Mucosa of descending colon (tissue), 3 donors: ENCODE data around the gene ARHGAP42. TPM values are rescaled to one million over a fixed set of nuclear protein-coding genes. Genes with fewer than 3 reads are reported as not detected.

Experiments used
- ATAC-seq: fragments of 200-7000 bp; cut with Tn5 transposase; one replicate; pipeline ENCODE4 v1.9.1; 2020; ENCODE audit warnings: mild to moderate bottlenecking, moderate library complexity
- DNase-seq, 3 donors: peaks; one replicate each; pipeline ENCODE4 v3.0.0-alpha.2; 2020
- H3K36me3 ChIP-seq: fragments of 200-600 bp; one replicate; pipeline ENCODE4 v1.8.0; 2021; ENCODE audit warnings: low read depth, mild to moderate bottlenecking
- H3K4me1 ChIP-seq: fragments of 200-600 bp; one replicate; pipeline ENCODE4 v1.8.0; 2021; ENCODE audit warnings: low read depth, mild to moderate bottlenecking
- H3K4me3 ChIP-seq: fragments of 200-600 bp; one replicate; pipeline ENCODE4 v1.8.0; 2021; ENCODE audit warnings: mild to moderate bottlenecking
- H3K9me3 ChIP-seq: fragments of 200-600 bp; one replicate; pipeline ENCODE4 v1.8.0; 2021; ENCODE audit warnings: mild to moderate bottlenecking
- CTCF ChIP-seq: fragments of 200-600 bp; IDR thresholded peaks from one replicate; pipeline ENCODE4 v1.8.0; 2022; ENCODE audit warnings: antibody characterized with exemption, mild to moderate bottlenecking
- intact Hi-C, 2 donors: fragments of 100-400 bp; cut with DNase I in 1 of 2; cut with micrococcal nuclease in 1 of 2; formaldehyde crosslinking; loops; one replicate each; pipeline versions ENCODE4 v1.11.0 to v1.11.1; 2022; cut with DNase I, micrococcal nuclease
- total RNA-seq, 3 donors: library from RNA; stranded (reverse); fragmentation: NEBNext Ultra II Directional in 2 of 3; extraction: Animal tissue kit (Norgen Biotek cat#: 25700) in 2 of 3; gene quantifications; one replicate each; pipeline versions ENCODE4 v1.2.1 to v1.2.4, GENCODE V29; 2021 to 2023
- donor health status: DM: no; HTN: no; CAD: no; lungs with moderate emphysema.
- donor health status: DM: no; HTN: no; CAD: no.
- donor health status: DM: no; HTN: yes; CAD: no.

The ARHGAP42 gene
- total RNA-seq, 3 donors from 2014 or later: 17.6 to 38.9 (median 18.8) TPM

GRCh38 chr11:100712583-100712982 lies 25.5 kb downstream of the ARHGAP42 start:
- DNase-seq (no peak), ATAC-seq (peak; percentile 26)
- no peak for TF ChIP-seq CTCF
- Histone ChIP-seq H3K36me3 (no peaks in the 10 kb centered on the region), H3K4me3 (no peak overlapping the region), H3K9me3 (no peaks in the 10 kb centered on the region), H3K4me1 (no peaks in the 10 kb centered on the region)
- intact Hi-C loops: no loop called here

- Histone ChIP-seq H3K36me3 (no peaks in the 10 kb centered on the region), H3K4me1 (peaks cover 14% of the 10 kb centered on the region), H3K4me3 (no peak overlapping the region), H3K9me3 (no peaks in the 10 kb centered on the region)
- peak; percentile 70 for ATAC-seq
- intact Hi-C loops: no loop called here
- no peak for TF ChIP-seq CTCF
- DNase-seq: no peak
Measured at GRCh38 chr11:100715165-100715761, 28.2 kb downstream of the ARHGAP42 start.

GRCh38 chr11:100716838-100717237 lies 29.8 kb downstream of the ARHGAP42 start:
- no peak for TF ChIP-seq CTCF
- intact Hi-C loops: no loop called here
- no peak for ATAC-seq
- no peaks in the 10 kb centered on the region for H3K36me3 ChIP-seq
- no peak overlapping the region for H3K4me3 ChIP-seq
- H3K9me3 ChIP-seq: no peaks in the 10 kb centered on the region
- H3K4me1 ChIP-seq: peaks cover 14% of the 10 kb centered on the region
- DNase-seq: no peak

DNA sequence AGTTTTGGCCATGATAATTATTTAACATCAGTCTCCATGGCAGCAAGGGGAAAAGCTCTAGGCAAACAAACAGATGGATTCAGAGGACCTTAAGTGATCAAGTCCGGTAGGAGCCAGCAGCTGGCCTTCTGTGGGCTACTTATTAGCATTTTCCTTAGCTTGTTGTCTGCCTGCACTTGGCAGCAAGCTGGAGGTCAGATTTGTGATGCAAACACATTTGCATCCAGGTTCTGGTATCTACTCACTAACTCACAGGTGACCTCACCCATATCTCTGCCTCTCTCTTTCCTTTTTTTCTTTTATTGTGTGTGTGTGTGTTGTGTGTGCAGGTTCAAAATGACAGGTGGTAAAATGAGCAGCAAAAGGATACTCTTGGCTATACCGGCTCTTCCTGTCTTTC lies 32.3 kb downstream of the ARHGAP42 start:
- no peak overlapping the region for H3K4me3 ChIP-seq
- ATAC-seq (peak; percentile 78), DNase-seq (no peak)
- no peaks in the 10 kb centered on the region for H3K9me3 ChIP-seq
- no peaks in the 10 kb centered on the region for H3K36me3 ChIP-seq
- no peak for TF ChIP-seq CTCF
- intact Hi-C loops: no loop called here
- peaks cover 14% of the 10 kb centered on the region for H3K4me1 ChIP-seq

DNA sequence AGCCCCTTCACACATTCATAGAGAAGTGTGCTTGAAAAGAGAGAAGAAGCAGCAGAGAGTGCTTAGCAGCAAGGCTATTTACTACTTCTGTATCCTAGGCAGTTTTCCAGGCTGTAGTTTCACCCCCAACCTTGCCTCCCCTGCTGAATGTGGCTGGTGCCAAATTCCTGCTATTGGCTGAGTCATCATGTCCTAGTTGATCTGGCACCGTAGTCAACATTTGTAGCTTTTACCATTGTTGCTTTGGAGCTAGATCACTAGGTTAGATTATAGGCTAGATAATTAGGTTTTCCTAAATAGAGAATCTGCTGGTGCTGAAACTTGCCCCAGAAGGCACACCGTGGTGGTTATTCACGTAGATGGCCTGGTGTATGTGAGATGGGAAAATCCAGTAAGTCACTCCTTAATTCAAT lies 32.7 kb downstream of the ARHGAP42 start:
- peaks cover 14% of the 10 kb centered on the region for H3K4me1 ChIP-seq
- H3K9me3 ChIP-seq: no peaks in the 10 kb centered on the region
- ATAC-seq: peak; percentile 88
- peak in 1 of 3 donors; percentile 36 for DNase-seq
- no peak for TF ChIP-seq CTCF
- intact Hi-C loops: no loop called here
- H3K4me3 ChIP-seq: no peak overlapping the region
- H3K36me3 ChIP-seq: no peaks in the 10 kb centered on the region

DNA sequence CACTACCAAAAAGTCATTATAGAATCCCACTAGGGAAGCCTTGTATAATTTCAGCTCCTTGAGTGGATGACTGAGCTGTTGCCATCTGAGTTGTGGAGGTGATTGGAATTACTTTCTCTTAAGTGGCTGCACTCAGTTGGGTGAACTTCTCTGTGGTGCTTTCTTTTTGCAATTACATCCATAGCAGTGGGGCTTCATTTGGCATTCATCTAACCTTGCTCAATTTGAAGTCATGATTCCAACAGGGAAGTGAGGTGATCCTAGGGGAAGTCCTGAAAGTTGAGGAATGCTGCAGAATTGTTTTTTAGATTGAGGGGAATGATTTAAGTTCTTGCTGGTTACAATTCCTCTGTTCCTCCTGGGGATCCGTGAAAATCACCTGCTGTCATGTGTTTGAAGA lies 39.6 kb downstream of the ARHGAP42 start:
- no peaks in the 10 kb centered on the region for H3K4me1 ChIP-seq
- H3K4me3 ChIP-seq: no peak overlapping the region
- intact Hi-C loops: no loop called here
- H3K9me3 ChIP-seq: no peaks in the 10 kb centered on the region
- TF ChIP-seq CTCF: no peak
- DNase-seq (no peak), ATAC-seq (no peak)
- no peaks in the 10 kb centered on the region for H3K36me3 ChIP-seq
